Cardiac fibroblast (primary cell): ENCODE results near the gene BCHE.

Experiments
- DNase-seq, 2 donors: peaks; one replicate each; pipeline versions ENCODE4 v3.0.0 to v3.0.0-alpha.2; 2010; ENCODE audit warnings: low read depth in 2 of 2
- H3K4me3 ChIP-seq, 2 donors: replicated peaks in 1 of 2; 1 replicate in 1 of 2; 2 replicates in 1 of 2; pipeline ENCODE4 v1.5.1; 2011; ENCODE audit warnings: low read depth in 2 of 2, low read length in 2 of 2, mild to moderate bottlenecking in 2 of 2, moderate library complexity in 1 of 2
- CTCF ChIP-seq: IDR thresholded peaks from one replicate; pipeline ENCODE4 v1.5.1; 2011; ENCODE audit warnings: low read depth, mild to moderate bottlenecking, low read length, inconsistent platforms

BCHE gene

GRCh38 chr3:165837058-165837525, at the start of gene BCHE:
Gene BCHE, minus strand, starts transcription at chr3:165837423. Its CDS starts 6,390 bp downstream, at chr3:165831033.
- TF ChIP-seq CTCF: no peak
- peak; percentile 75 to 78 for DNase-seq
- peak within 1 kb of the TSS; percentile 11 to 38 for H3K4me3 ChIP-seq

- no peak for TF ChIP-seq CTCF
- no peak for DNase-seq
- no peak overlapping the region for H3K4me3 ChIP-seq
These were observed 48.5 kb upstream of the BCHE start for GRCh38 chr3:165885558-165886270.

GRCh38 chr3:165884518-165884917, 47.3 kb upstream of the BCHE start:
- TF ChIP-seq CTCF: no peak
- DNase-seq: no peak
- H3K4me3 ChIP-seq: no peak overlapping the region

GRCh38 chr3:165883863-165884478, 46.7 kb upstream of the BCHE start:
- no peak for TF ChIP-seq CTCF
- H3K4me3 ChIP-seq: no peak overlapping the region
- DNase-seq: no peak

- no peak overlapping the region for H3K4me3 ChIP-seq
- no peak for TF ChIP-seq CTCF
These were observed 45.9 kb upstream of the BCHE start for GRCh38 chr3:165883117-165883516.

GRCh38 chr3:165875644-165876043, 38.4 kb upstream of the BCHE start:
- no peak for DNase-seq
- no peak for TF ChIP-seq CTCF
- no peak overlapping the region for H3K4me3 ChIP-seq

More at GRCh38 chr3:165883117-165883516, 45.9 kb upstream of the BCHE start:
- DNase-seq: no peak
